Pancreas (tissue), 10 donors: ENCODE results near the gene RIPOR2. TPM values are rescaled to one million over a fixed set of nuclear protein-coding genes. Genes with fewer than 3 reads are reported as not detected.
A peak's percentile ranks its signal among the peaks of the same experiment; 100 is the strongest.

Experiments
- ATAC-seq, 4 donors: fragments of 200-7000 bp; cut with Tn5 transposase; one replicate each; pipeline versions ENCODE4 v1.8.0 to v1.9.1; 2020; ENCODE audit warnings: mild to moderate bottlenecking in 4 of 4, moderate library complexity in 4 of 4
- DNase-seq, 6 donors: peaks; one replicate each; pipeline ENCODE4 v3.0.0-alpha.2; 2020
- FAIRE-seq: peaks from 2 replicates; lab custom pipeline; 2012; peaks lifted over from hg19 to GRCh38; lab: Jason Lieb, UNC
- H3K27ac ChIP-seq, 4 donors: fragments of 200-600 bp; sonication (generic); 1 replicate in 3 of 4; 2 replicates in 1 of 4; pipeline versions ENCODE4 v1.5.0 to v1.8.0; 2020
- H3K27me3 ChIP-seq, 4 donors: fragments of 200-600 bp; one replicate each; pipeline ENCODE4 v1.8.0; 2021
- H3K36me3 ChIP-seq, 3 donors: fragments of 200-600 bp; sonication (generic) in 1 of 3; one replicate each; pipeline versions ENCODE4 v1.5.0 to v1.8.0; 2020 to 2021
- H3K4me1 ChIP-seq, 3 donors: fragments of 200-600 bp; one replicate each; pipeline ENCODE4 v1.8.0; 2021
- H3K4me3 ChIP-seq, 4 donors: fragments of 200-600 bp; sonication (generic) in 2 of 4; one replicate each; pipeline versions ENCODE4 v1.5.0 to v1.8.0; 2020 to 2021
- H3K9me3 ChIP-seq, 4 donors: fragments of 200-600 bp; one replicate each; pipeline ENCODE4 v1.8.0; 2021
- WGBS, 2 donors: extraction: QIAGEN DNeasy Blood & Tissue Kit; methylation state at CpG; one replicate each; pipeline ENCODE4 v1.1.7; 2013; 5-methylcytosine and 5-hydroxymethylcytosine counted together
- intact Hi-C, 3 donors: fragments of 100-400 bp; cut with DNase I; formaldehyde crosslinking; loops; one replicate each; pipeline versions ENCODE4 v1.11.1 to v1.14.2; 2022
- polyA plus RNA-seq, 2 donors: library from polyadenylated mRNA; stranded (reverse); fragments of 200-250 nt; gene quantifications; one replicate each; pipeline ENCODE4 v1.2.3, GENCODE V29; 2013
- total RNA-seq, 6 donors: library from RNA; stranded (reverse); fragmentation: NEBNext Ultra II Directional in 4 of 6; extraction: Animal tissue kit (Norgen Biotek cat#: 25700) in 4 of 6; gene quantifications; one replicate each; pipeline versions ENCODE4 v1.2.1 to v1.2.4, GENCODE V29; 2021 to 2023
- TF ChIP-seq, protein P1 (sequence below), 4 donors: fragments of 200-600 bp; sonication (generic) in 3 of 4; IDR thresholded peaks; one replicate each; pipeline versions ENCODE4 v1.5.0 to v1.8.0; 2021; ENCODE audit warnings: antibody characterized with exemption in 4 of 4
- donor health status: healthy with polysubstance abuse.
- donor health status: DM: no; HTN: no; CAD: no; lungs with moderate emphysema.
- donor health status: DM: no; HTN: no; CAD: no.
- donor health status: control.
- donor health status: control.
- donor health status: Bipolar disorder and iron deficiency.
- donor health status: DM: yes; HTN: yes; CAD: no.
- donor health status: DM: no; HTN: no; CAD: no.
- donor health status: DM: no; HTN: no; CAD: no.
- donor health status: DM: yes; HTN: yes; CAD: no.

RIPOR2 gene
- total and polyA plus RNA-seq, 8 donors, result 0.28 to 3.7 (median 1.00) TPM

GRCh38 chr6:24856901-24857670, 78.7 kb downstream of the RIPOR2 start:
- ATAC-seq, result no peak
- Histone ChIP-seq H3K4me1 (peaks cover 0 to 3% (median 0%) of the 10 kb centered on the region in 3 donors), H3K27me3 (no peaks in the 10 kb centered on the region), H3K9me3 (no peaks in the 10 kb centered on the region), H3K36me3 (no peaks in the 10 kb centered on the region), H3K27ac (no peak overlapping the region), H3K4me3 (no peak overlapping the region)
- no peak for FAIRE-seq
- TF ChIP-seq, protein P1, sequence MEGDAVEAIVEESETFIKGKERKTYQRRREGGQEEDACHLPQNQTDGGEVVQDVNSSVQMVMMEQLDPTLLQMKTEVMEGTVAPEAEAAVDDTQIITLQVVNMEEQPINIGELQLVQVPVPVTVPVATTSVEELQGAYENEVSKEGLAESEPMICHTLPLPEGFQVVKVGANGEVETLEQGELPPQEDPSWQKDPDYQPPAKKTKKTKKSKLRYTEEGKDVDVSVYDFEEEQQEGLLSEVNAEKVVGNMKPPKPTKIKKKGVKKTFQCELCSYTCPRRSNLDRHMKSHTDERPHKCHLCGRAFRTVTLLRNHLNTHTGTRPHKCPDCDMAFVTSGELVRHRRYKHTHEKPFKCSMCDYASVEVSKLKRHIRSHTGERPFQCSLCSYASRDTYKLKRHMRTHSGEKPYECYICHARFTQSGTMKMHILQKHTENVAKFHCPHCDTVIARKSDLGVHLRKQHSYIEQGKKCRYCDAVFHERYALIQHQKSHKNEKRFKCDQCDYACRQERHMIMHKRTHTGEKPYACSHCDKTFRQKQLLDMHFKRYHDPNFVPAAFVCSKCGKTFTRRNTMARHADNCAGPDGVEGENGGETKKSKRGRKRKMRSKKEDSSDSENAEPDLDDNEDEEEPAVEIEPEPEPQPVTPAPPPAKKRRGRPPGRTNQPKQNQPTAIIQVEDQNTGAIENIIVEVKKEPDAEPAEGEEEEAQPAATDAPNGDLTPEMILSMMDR (IDR thresholded peaks at IDR 0.05), result no peak
- WGBS, 2 donors, result 74 to 77% methylated on average over 7 of the region's 7 CpGs
- intact Hi-C loops, result loop anchor here in 2 of 3 donors (5.0 to 10.0 kb wide), 4 partner anchors 138 to 210 kb away; no protein-coding TSS in a partner anchor
- no peak for DNase-seq

GRCh38 chr6:24856246-24856599, 79.5 kb downstream of the RIPOR2 start:
- H3K27me3 ChIP-seq, result no peaks in the 10 kb centered on the region
- 58 to 62% methylated on average over 5 of the region's 5 CpGs for WGBS, 2 donors
- no peaks in the 10 kb centered on the region for H3K36me3 ChIP-seq
- H3K4me3 ChIP-seq, result no peak overlapping the region
- no peak for FAIRE-seq
- no peaks in the 10 kb centered on the region for H3K9me3 ChIP-seq
- no peak for ATAC-seq
- TF ChIP-seq, protein P1 (IDR thresholded peaks at IDR 0.05), result peak in 1 of 4 donors; percentile 1
- no peak for DNase-seq
- no peak overlapping the region for H3K27ac ChIP-seq
- intact Hi-C loops, result loop anchor here in 2 of 3 donors (5.0 to 10.0 kb wide), 4 partner anchors 139 to 211 kb away; no protein-coding TSS in a partner anchor
- H3K4me1 ChIP-seq, result peaks cover 0 to 3% (median 0%) of the 10 kb centered on the region in 3 donors

DNA sequence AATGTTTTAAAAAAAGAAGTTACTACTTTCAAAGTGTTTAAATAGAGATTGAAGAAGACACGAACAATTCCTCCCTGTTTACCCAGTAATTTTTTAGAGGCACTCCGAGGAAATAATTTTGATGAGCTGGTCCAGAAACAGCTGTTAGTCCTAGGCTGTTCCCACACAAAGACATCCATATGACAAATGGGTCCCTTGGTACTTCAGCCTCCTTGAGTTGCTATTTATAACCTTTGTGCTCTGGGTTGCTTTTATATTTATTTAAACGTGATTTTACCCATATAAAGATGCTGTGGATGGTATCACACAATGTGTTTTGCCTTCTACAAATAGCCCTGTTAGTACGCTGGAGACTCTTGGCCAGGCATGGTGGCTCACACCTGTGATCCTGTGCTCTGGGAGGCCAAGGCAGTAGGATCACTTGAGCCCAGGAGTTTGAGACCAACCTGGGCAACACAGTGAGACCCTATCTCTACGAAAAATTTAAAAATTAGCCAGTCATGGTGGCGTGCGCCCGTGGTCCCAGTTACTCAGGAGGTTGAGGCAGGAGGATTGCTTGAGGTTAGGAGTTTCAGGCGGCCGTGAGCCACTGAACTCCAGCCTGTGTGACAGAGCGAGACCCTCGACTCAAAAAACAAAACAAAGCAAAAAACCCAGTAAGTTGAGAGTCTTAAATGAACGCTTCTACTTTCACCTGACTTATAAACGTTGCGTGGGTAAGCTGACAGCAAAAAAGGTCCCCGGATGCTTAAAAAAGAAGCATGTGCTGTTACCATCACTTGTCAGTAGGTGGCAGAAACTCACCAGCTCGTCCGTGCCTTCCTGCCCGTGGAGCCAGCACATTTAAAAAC, 80.1 kb downstream of the RIPOR2 start:
- DNase-seq, result peak in 5 of 6 donors; percentile 42 to 67 (median 50)
- 25 to 30% methylated on average over 19 of the region's 19 CpGs for WGBS, 2 donors
- intact Hi-C loops, result loop anchor here in 2 of 3 donors (5.0 to 10.0 kb wide), 4 partner anchors 139 to 212 kb away; no protein-coding TSS in a partner anchor
- Histone ChIP-seq H3K4me3 (peak overlapping the region in 2 of 4 donors; percentile 7 to 19), H3K36me3 (no peaks in the 10 kb centered on the region), H3K4me1 (peaks cover 0 to 3% (median 0%) of the 10 kb centered on the region in 3 donors), H3K9me3 (no peaks in the 10 kb centered on the region), H3K27ac (no peak overlapping the region), H3K27me3 (no peaks in the 10 kb centered on the region)
- peak; percentile 63 for FAIRE-seq
- TF ChIP-seq, protein P1 (IDR thresholded peaks at IDR 0.05), result peak; percentile 29 to 81 (median 65)
- peak; percentile 88 to 97 (median 94) for ATAC-seq

GRCh38 chr6:24854077-24854666, 81.6 kb downstream of the RIPOR2 start:
- Histone ChIP-seq H3K4me1 (peaks cover 0 to 3% (median 0%) of the 10 kb centered on the region in 3 donors), H3K27me3 (no peaks in the 10 kb centered on the region), H3K4me3 (no peak overlapping the region), H3K27ac (no peak overlapping the region), H3K9me3 (no peaks in the 10 kb centered on the region), H3K36me3 (no peaks in the 10 kb centered on the region)
- intact Hi-C loops, result loop anchor here in 2 of 3 donors (10.0 kb wide), 3 partner anchors 141 to 211 kb away; no protein-coding TSS in a partner anchor
- TF ChIP-seq, protein P1 (IDR thresholded peaks at IDR 0.05), result no peak
- 36 to 41% methylated on average over 3 of the region's 3 CpGs for WGBS, 2 donors
- DNase-seq (no peak), FAIRE-seq (no peak), ATAC-seq (no peak)
